ENCODE measurements around the gene TREH.

The TREH gene

GRCh38 chr11:118649941-118650340 is 29.5 kb downstream of the TREH start:
- no peak for DNase-seq (ENCODE audit: low read depth)
- H3K4me3 ChIP-seq (ENCODE audit: low read length): no peak overlapping the region
- no peak for TF ChIP-seq CTCF (IDR thresholded peaks at IDR 0.05; ENCODE audit: insufficient read depth, low read depth, low read length, missing control alignments)

GRCh38 chr11:118648291-118648690 is 31.2 kb downstream of the TREH start:
- TF ChIP-seq CTCF (IDR thresholded peaks at IDR 0.05; ENCODE audit: insufficient read depth, low read depth, low read length, missing control alignments): no peak
- no peak for DNase-seq (ENCODE audit: low read depth)
- no peak overlapping the region for H3K4me3 ChIP-seq (ENCODE audit: low read length)

GRCh38 chr11:118646393-118646792 is 33.1 kb downstream of the TREH start:
- no peak for DNase-seq (ENCODE audit: low read depth)
- H3K4me3 ChIP-seq (ENCODE audit: low read length): no peak overlapping the region
- no peak for TF ChIP-seq CTCF (IDR thresholded peaks at IDR 0.05; ENCODE audit: insufficient read depth, low read depth, low read length, missing control alignments)

GRCh38 chr11:118645066-118645715 is 34.3 kb downstream of the TREH start:
- no peak overlapping the region for H3K4me3 ChIP-seq (ENCODE audit: low read length)
- DNase-seq (ENCODE audit: low read depth): no peak
- no peak for TF ChIP-seq CTCF (IDR thresholded peaks at IDR 0.05; ENCODE audit: insufficient read depth, low read depth, low read length, missing control alignments)

- TF ChIP-seq CTCF (IDR thresholded peaks at IDR 0.05; ENCODE audit: insufficient read depth, low read depth, low read length, missing control alignments): no peak
- DNase-seq (ENCODE audit: low read depth): no peak
- no peak overlapping the region for H3K4me3 ChIP-seq (ENCODE audit: low read length)
These were observed 35.0 kb downstream of the TREH start for GRCh38 chr11:118644496-118644895.

- DNase-seq (ENCODE audit: low read depth): no peak
- no peak for TF ChIP-seq CTCF (IDR thresholded peaks at IDR 0.05; ENCODE audit: insufficient read depth, low read depth, low read length, missing control alignments)
- H3K4me3 ChIP-seq (ENCODE audit: low read length): no peak overlapping the region
These were observed 35.5 kb downstream of the TREH start for GRCh38 chr11:118643995-118644345.
